Peyer's patch (tissue), 4 donors: ENCODE results near the gene KRT71. TPM values are rescaled to one million over a fixed set of nuclear protein-coding genes. Genes with fewer than 3 reads are reported as not detected.

Experiments
- DNase-seq, 3 donors: peaks; one replicate each; pipeline ENCODE4 v3.0.0-alpha.2; 2017 to 2019
- H3K27ac ChIP-seq, 4 donors: fragments of 200-600 bp; sonication (generic); one replicate each; pipeline ENCODE4 v1.5.1; 2016 to 2019
- H3K27me3 ChIP-seq, 2 donors: fragments of 200-600 bp; sonication (generic); one replicate each; pipeline ENCODE4 v1.5.1; 2019
- H3K36me3 ChIP-seq, 3 donors: fragments of 200-600 bp; sonication (generic); one replicate each; pipeline ENCODE4 v1.5.1; 2016 to 2019
- H3K4me1 ChIP-seq, 4 donors: fragments of 200-600 bp; sonication (generic); one replicate each; pipeline ENCODE4 v1.5.1; 2016 to 2019
- H3K4me3 ChIP-seq, 4 donors: fragments of 200-600 bp; sonication (generic); 1 replicate in 3 of 4; 2 replicates in 1 of 4; pipeline ENCODE4 v1.5.1; 2016 to 2019; ENCODE audit warnings: mild to moderate bottlenecking in 1 of 4
- H3K9me3 ChIP-seq, 4 donors: fragments of 200-600 bp; sonication (generic); one replicate each; pipeline ENCODE4 v1.5.1; 2016 to 2019; ENCODE audit warnings: mild to moderate bottlenecking in 1 of 4
- POLR2A ChIP-seq, 2 donors: fragments of 450-650 bp; IDR thresholded peaks; one replicate each; pipeline ENCODE4 v1.5.1; 2017; ENCODE audit warnings: antibody characterized with exemption in 2 of 2, mild to moderate bottlenecking in 2 of 2, moderate library complexity in 2 of 2
- total RNA-seq, 4 donors: library from RNA; depleted of rRNA; stranded (reverse); fragments of >200 nt; gene quantifications; one replicate each; pipeline ENCODE4 v1.1.0, GENCODE V29; 2016
- TF ChIP-seq, protein P1 (sequence below), 6 experiments: fragments of 450-650 bp in 4 of 6; fragments of 200-600 bp in 2 of 6; sonication (generic) in 1 of 6; IDR thresholded peaks; one replicate each; pipeline ENCODE4 v1.5.1; 2017 to 2019; ENCODE audit warnings: antibody characterized with exemption in 6 of 6, mild to moderate bottlenecking in 3 of 6, moderate library complexity in 1 of 6

KRT71 gene
- total RNA-seq, 4 donors from 2014 or later, result not detected

DNA sequence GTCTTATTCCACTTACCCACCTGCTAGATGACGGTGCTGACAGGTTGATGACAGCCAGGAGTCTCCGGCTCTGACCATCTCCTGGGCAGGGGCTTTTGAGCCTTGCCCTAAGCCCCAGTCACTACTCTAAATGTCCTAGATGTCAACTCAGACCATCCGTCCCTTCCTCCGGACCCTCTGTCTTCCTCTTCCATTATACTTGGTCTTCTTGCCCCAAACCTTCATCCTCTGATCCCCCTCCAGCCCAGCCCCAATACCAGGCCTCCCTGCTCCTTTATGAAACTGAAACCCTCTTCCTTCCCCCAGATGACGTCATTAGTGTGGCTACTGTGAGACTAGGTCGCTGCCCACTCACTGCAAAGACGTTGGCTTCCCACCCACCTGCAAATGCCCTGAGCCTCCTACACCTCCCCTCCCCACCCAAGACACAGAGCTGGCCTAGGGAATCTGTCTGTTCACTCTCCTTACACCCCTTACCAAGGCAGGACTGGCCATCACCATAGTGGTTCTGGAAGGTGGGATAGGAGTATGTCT lies 10.1 kb downstream of the KRT71 start:
- Histone ChIP-seq H3K27me3 (no peaks in the 10 kb centered on the region), H3K27ac (no peak overlapping the region), H3K36me3 (no peaks in the 10 kb centered on the region), H3K4me1 (no peaks in the 10 kb centered on the region), H3K9me3 (no peaks in the 10 kb centered on the region), H3K4me3 (no peak overlapping the region)
- no peak for TF ChIP-seq POLR2A (IDR thresholded peaks at IDR 0.05)
- TF ChIP-seq, protein P1, sequence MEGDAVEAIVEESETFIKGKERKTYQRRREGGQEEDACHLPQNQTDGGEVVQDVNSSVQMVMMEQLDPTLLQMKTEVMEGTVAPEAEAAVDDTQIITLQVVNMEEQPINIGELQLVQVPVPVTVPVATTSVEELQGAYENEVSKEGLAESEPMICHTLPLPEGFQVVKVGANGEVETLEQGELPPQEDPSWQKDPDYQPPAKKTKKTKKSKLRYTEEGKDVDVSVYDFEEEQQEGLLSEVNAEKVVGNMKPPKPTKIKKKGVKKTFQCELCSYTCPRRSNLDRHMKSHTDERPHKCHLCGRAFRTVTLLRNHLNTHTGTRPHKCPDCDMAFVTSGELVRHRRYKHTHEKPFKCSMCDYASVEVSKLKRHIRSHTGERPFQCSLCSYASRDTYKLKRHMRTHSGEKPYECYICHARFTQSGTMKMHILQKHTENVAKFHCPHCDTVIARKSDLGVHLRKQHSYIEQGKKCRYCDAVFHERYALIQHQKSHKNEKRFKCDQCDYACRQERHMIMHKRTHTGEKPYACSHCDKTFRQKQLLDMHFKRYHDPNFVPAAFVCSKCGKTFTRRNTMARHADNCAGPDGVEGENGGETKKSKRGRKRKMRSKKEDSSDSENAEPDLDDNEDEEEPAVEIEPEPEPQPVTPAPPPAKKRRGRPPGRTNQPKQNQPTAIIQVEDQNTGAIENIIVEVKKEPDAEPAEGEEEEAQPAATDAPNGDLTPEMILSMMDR (IDR thresholded peaks at IDR 0.05), result no peak
- no peak for DNase-seq

DNA sequence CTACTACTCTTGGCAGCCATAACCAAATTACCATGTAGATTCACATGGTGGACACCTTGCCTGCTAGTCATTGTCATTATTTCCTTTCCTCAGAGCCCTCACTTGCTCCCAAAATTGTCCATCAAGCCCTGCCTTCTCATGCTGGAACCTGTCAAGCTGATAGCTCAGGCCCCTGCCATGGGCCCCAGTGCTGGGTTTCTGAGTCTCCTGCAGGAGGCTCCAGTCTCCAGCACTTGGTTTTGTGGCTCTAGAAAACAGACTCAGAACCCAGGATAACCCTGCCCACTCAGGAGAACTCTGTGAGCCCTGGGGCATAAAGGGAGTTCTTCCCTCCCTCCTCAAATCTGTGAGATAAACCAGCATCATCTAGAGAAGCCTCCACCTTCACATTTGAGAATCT lies 10.8 kb downstream of the KRT71 start:
- Histone ChIP-seq H3K4me1 (no peaks in the 10 kb centered on the region), H3K9me3 (no peaks in the 10 kb centered on the region), H3K27me3 (no peaks in the 10 kb centered on the region), H3K36me3 (no peaks in the 10 kb centered on the region), H3K4me3 (no peak overlapping the region), H3K27ac (no peak overlapping the region)
- no peak for DNase-seq
- TF ChIP-seq, protein P1 (IDR thresholded peaks at IDR 0.05), result no peak
- TF ChIP-seq POLR2A (IDR thresholded peaks at IDR 0.05), result no peak

DNA sequence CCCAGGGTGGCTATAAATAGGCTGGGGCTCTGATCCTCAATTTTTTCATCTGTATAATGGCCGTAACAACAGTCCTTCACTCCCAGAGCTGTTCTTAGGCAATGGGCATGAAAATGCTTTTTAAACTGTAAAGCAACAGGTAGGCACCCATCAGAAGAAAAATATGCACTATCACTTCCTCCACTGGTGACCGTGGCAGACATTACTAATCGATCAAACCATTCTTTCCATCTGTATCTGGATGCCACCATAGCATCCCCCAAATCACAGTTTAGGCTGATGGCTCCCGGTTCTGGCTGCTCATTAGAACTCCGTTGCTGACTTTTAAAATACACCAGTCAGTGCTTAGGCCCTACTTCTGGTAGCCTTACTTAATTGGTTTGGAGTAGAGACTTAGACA lies 11.2 kb downstream of the KRT71 start:
- Histone ChIP-seq H3K27ac (no peak overlapping the region), H3K27me3 (no peaks in the 10 kb centered on the region), H3K4me1 (no peaks in the 10 kb centered on the region), H3K9me3 (no peaks in the 10 kb centered on the region), H3K4me3 (no peak overlapping the region), H3K36me3 (no peaks in the 10 kb centered on the region)
- TF ChIP-seq, protein P1 (IDR thresholded peaks at IDR 0.05), result no peak
- TF ChIP-seq POLR2A (IDR thresholded peaks at IDR 0.05), result no peak
- no peak for DNase-seq

DNA sequence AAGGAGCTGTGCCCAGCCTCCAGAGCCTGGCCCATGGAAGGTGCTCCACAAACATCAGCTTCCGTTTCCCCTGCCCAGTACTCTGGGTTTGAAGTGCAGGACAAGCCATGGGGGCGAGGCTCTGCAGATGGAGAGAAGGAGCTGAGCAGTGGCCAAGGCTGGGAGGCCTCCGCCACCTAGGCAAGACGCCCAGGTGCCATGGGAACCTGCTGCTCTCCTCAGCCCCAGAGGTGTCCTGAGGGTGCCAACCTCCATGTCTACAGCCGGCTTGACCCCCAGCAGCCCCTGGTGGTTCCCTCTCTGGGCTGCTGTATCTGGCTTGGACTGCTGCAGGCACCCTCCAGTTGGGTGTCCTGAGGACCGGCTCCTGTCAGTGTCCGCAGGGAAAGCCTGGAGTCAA lies 12.4 kb downstream of the KRT71 start:
- H3K27ac ChIP-seq, result no peak overlapping the region
- H3K27me3 ChIP-seq, result no peaks in the 10 kb centered on the region
- no peaks in the 10 kb centered on the region for H3K9me3 ChIP-seq
- no peak for TF ChIP-seq POLR2A (IDR thresholded peaks at IDR 0.05)
- TF ChIP-seq, protein P1 (IDR thresholded peaks at IDR 0.05), result no peak
- no peaks in the 10 kb centered on the region for H3K4me1 ChIP-seq
- H3K4me3 ChIP-seq, result no peak overlapping the region
- no peaks in the 10 kb centered on the region for H3K36me3 ChIP-seq
- no peak for DNase-seq

DNA sequence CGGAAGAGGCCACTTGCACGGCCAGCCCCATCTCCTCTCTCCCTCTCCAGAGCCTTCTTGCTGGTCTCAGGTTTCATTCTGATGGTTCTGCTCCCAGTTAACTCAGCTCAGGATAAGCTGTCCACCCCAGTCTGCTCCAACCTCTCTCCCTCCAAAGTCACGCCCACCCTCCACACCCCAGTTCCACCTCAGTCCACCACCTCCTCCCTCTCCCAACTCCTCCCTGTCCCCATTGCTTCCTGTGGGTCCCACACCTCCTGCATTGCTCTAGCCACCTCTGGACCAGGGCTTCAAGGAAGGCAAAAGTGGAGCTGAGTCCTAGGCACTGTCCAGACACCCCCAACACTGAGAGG lies 13.1 kb downstream of the KRT71 start:
- no peak overlapping the region for H3K4me3 ChIP-seq
- no peak for DNase-seq
- TF ChIP-seq, protein P1 (IDR thresholded peaks at IDR 0.05), result no peak
- no peak for TF ChIP-seq POLR2A (IDR thresholded peaks at IDR 0.05)
- no peaks in the 10 kb centered on the region for H3K4me1 ChIP-seq
- H3K9me3 ChIP-seq, result no peaks in the 10 kb centered on the region
- no peak overlapping the region for H3K27ac ChIP-seq
- H3K36me3 ChIP-seq, result no peaks in the 10 kb centered on the region
- H3K27me3 ChIP-seq, result no peaks in the 10 kb centered on the region
